D721Med (cell line): ENCODE data around the gene RAET1E.

Experiments
- DNase-seq: peaks from one replicate; pipeline ENCODE4 v3.0.0; 2011; ENCODE audit warnings: low spot score; ENCODE audit not compliant: insufficient read length
- FAIRE-seq: peaks from 2 replicates; lab custom pipeline; 2011; peaks lifted over from hg19 to GRCh38; lab: Jason Lieb, UNC
- CTCF ChIP-seq: IDR thresholded peaks from 2 replicates; pipeline ENCODE4 v1.5.1; 2012; ENCODE audit warnings: mild to moderate bottlenecking, control low read depth; ENCODE audit not compliant: insufficient read depth; ENCODE audit errors: missing control alignments

The RAET1E gene

GRCh38 chr6:149884215-149884614 is 13.7 kb downstream of the RAET1E start:
- FAIRE-seq: no peak
- DNase-seq: no peak
- TF ChIP-seq CTCF: no peak

- DNase-seq (no peak), FAIRE-seq (no peak)
- no peak for TF ChIP-seq CTCF
Measured at GRCh38 chr6:149881860-149882259, 16.1 kb downstream of the RAET1E start.

- TF ChIP-seq CTCF: no peak
- FAIRE-seq (no peak), DNase-seq (no peak)
Measured at GRCh38 chr6:149881066-149881766, 16.7 kb downstream of the RAET1E start.

- no peak for TF ChIP-seq CTCF
- DNase-seq: no peak
- no peak for FAIRE-seq
Measured at GRCh38 chr6:149877659-149878058, 20.3 kb downstream of the RAET1E start.

- TF ChIP-seq CTCF: no peak
- DNase-seq (no peak), FAIRE-seq (no peak)
Measured at GRCh38 chr6:149876241-149876933, 21.5 kb downstream of the RAET1E start.

- DNase-seq (no peak), FAIRE-seq (no peak)
- no peak for TF ChIP-seq CTCF
Measured at GRCh38 chr6:149872233-149872632, 25.7 kb downstream of the RAET1E start.

- FAIRE-seq: no peak
- DNase-seq: no peak
- TF ChIP-seq CTCF: no peak
Measured at GRCh38 chr6:149871182-149871581, 26.7 kb downstream of the RAET1E start.
